ENCODE measurements around the gene WDR91.
"Not testable (repeated sequence)": the region's sequence is repeated elsewhere in the genome, so short reads cannot be mapped to it uniquely, and the experiment has no call there.

WDR91 gene

DNA sequence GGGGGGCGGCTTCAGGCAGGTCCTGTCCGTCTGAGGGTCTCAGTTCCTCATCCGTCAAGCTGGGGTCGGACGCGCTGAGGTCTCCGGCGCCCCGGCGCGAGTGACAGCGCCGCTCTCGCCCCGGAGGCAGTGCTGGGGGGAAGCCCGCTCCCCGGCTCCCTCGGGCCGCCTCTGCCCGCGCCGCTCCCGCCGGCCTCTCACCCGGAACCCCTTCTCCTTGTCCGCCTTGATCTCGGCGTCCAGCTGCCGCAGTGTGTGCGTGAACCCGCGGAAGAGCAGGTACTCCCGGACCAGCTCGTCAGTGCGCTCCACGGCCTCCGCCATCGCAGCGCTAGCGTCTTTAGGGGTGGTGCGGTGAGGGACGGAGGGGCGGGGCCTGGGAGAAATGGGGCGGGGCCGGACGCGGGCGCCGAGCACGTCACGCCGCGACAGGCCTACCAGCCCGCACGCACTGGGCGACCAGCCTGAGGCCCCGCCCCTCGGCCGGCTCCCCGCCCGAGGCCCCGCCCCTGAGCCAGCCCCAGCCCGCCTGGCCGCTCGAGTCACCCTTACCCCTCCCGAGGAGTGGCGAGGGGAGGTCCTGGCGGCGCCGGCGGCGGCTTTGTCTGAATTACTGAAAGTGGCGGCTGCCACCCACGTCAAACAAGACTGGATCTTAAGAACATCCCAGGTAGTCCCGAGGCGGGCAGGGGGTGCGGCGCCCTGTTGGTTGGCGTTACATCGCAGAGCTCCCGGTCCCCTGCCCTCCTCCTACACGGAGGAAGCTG lies at the start of gene WDR91:
TSS of gene WDR91 (minus strand) at position 348 of the 767 bp plus-strand sequence. CDS start at position 324, 24 bp downstream.
- DNase-seq (ENCODE audit: low spot score) = peak; percentile 95

DNA sequence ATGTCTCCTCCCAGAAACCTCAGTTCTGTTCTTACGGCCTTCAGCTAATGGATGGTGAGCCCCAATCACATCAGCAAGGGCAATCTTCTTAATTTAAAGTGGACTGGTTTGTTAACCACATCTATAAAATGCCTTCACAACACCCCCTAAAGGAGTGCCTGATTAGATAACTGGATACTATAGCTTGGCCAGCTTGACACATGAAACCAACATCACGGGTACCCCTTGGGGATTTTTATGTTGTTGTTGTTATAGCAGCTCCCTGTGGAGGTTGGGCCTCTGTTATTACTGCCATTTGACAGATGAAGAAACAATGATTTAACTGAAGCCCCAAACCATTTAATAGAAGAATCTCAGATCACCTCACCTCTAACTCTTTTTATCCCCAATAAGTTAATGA lies 49.1 kb upstream of the WDR91 start:
- DNase-seq (ENCODE audit: low spot score) = no peak

DNA sequence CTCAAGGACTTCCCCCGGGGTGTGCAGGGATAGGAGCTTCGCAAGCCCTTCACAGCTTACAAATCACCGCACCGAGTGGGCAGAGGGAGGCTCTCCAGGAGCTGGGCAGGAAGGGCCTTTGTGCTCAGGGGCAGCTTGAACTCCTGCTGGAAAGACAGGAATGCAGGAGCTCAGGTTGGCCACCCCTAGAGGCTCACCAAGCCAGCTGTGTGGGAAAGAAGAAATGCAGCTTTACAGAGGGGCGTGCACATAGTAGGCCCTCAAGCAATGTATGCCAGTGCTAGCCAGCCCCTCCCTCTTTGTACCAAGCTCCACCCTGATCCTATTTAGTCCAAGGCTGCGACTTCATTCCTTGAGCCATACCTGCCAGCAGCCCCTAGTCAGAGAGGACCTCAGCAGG lies 48.4 kb upstream of the WDR91 start:
- no peak for DNase-seq (ENCODE audit: low spot score)

DNA sequence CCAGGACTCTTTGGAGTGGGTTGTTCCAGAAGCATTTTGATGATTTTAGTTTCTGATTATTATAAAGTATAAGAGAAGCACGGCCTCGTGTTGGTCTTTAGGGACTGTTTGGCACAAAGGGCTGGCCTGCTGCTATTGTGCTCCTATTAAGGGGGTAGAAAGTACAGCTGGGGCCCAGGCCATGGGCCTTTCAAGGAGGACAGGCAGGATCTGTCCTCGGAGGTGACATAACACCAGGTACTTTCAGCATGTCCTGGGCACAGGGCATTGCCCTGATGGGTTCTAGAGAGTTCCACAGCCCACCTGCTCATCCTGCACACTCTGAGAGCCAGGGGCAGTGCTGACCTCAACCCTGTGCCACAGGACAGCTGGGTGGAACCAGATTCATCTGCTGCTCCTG lies 47.3 kb upstream of the WDR91 start:
- DNase-seq (ENCODE audit: low spot score) = no peak

DNA sequence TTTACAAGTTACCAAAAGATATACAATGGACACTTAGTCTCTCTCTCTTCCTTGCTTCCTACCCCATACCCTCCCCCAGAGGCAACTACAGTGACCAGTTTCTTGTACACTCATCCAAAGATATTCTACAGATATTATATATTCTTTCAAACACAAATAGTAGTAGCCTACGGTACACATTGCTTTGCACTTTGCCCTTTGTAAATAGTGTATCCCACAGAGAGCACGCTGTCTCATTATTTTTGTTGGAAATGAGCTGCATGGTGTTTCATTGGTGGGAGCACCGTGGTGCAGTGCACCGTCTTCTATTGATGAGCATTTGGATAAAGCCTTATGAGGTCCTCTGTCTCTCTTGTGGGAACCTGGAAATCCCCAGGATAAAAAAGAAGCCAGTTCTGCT lies 46.5 kb upstream of the WDR91 start:
- DNase-seq (ENCODE audit: low spot score) = no peak

DNA sequence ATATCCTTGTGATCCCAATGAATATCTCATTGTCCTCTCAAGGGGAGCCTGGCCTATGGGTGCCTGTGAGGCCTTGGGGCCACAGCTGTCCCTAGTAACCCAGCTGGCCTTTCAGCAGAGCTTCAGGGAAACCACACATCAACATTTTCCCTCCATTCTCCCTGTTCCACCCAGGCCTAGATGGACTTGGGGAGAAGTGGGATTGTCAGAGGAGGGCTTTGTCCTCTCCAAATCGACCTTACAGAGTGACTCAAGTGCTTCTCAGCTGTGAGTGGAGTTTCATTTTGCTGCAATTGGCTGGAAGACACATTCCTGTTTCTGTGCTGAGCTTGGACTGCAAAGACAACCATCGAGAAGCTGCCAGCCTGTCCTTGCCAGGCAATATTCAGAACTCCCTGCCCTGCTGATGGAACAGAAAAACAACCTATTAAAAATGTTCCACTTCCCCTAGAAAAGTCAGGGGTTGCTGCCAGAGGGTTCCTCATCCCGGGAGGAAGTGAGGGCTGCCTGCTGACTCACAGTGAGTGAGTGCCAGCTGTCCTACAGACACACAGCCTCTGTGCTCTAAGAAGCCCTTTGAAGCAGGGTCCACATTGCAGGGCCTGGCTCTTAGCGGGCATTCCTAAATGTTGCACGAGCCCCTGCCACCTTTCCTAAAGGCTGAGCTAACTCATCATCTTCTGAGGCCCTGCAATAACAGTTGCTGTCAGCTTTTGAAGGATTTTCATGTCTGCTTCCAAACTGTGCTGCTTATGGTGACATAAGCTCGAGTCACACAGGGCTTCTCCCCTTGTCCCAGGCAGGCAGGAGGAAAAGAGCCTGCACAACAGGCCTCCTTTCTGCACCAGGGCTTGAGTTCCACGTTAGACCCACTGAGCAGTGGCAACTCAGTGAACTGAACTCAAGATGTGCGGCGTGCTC lies 42.8 kb upstream of the WDR91 start:
- DNase-seq (ENCODE audit: low spot score) = peak; percentile 71

DNA sequence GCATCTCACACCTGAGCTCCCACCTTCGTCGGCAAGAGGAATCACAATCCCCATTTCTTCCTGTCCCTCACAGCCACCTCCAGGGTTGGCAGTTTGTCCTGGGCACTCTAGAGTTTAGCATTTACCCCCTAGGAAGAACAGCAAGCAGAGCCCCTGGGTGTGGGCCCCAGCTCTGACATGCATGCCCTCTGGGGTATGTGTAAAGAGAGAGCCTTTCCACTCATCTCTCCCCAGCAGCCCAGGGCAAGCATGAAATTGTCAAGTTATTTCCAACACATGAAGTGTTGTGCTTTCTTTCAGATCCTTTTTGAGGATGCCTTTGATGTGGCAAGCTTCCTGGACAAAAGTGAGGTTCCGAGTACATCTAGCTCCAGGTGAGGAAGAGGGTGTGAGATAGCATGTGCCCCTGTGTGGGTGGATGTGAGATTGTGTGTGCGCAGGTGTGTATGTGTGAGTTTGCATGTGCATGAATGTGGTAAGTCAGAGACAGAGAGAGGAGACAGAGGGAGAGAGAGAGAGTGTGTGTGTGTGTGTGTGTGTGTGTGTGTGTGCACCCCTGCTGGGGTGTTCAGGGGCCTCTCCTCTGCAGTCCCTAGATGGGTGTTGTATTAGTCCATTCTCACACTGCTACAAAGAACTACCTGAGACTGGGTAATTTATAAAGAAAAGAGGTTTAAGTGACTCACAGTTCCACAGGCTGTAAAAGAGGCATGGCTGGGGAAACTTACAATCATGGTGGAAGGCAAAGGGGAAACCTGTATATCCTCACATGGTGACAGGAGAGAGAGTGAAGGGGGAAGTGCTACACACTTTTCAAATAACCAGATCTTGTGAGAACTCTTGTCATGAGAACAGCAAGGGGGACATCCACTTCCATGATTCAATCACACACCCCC lies 40.4 kb upstream of the WDR91 start:
- DNase-seq (ENCODE audit: low spot score) = no peak

DNA sequence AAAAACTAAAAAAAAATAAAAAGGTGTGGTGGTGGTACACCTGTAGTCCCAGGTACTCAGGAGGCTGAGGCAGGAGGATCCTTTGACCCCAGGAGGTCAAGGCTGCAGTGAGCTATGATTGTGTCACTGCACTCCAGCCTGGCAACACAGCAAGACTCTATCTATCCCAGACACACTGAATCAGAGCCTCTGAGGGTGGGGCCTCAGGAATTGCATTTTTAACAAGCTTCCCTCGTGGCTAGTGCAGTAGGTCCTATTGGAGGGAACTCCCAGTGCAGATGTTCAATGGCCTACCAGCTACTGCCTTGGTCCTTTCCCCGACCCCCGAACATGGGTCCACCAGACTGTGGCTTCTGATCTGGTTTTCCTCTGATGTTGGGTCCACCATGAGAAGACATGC lies 37.2 kb upstream of the WDR91 start:
- no peak for DNase-seq (ENCODE audit: low spot score)

DNA sequence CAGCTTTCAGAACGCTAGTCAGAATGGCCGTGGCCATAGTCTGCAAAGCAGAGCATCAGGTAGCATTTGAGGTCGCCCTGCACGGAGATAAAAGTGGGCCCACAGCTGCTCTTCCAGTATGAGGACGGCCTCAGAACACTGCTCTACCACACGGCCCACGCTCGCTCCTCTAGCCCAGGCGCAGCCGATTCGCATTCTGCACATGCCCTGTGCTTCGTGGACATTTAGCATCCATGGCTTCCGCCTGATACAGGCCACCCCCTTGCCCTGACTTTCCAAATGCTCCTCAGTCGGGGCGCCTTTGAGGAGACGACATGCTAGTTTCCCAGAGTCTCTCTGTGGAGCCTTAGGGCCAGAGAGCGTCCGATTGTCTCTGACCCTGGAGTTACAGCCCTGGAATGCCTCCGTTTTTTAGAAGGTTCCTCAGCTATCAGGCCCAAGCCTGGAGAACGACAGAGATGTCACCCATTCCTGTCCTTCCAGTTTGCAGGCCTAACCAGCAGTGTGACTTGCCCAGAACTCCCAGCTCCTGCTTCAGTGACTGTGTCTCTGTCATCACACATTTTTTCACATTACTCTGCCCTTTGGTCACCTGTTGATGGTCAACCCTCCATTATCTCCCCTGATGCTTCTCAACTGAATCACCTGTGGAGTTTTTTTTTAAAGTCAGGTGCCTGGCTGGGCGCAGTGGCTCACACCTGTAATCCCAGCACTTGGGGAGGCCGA lies 36.6 kb upstream of the WDR91 start:
- no peak for DNase-seq (ENCODE audit: low spot score)

DNA sequence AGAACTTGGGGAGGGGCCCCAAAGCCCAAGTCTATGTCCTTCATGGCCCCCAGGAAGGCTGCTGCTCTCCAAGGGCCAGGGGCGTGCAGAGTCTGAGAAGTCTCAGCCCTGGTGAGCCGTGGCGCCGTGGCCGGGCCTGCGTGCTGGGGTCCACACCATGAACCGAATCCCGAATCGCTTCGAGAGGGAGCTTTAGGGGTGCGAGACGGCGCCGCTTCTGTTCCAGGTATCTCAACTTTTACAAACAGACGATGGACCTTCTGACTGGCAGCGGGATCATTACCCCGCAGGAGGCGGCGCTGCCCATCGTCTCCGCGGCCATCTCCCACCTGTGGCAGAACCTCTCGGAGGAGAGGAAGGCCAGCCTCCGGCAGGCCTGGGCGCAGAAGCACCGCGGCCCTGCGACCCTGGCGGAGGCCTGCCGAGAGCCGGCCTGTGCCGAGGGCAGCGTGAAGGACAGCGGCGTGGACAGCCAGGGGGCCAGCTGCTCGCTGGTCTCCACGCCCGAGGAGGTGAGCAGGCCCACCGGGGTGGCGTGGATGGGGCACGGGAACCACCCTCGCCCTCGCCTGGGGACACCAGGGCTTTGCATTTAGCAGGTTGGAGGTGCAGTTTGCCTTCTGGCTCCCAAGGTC lies 35.0 kb upstream of the WDR91 start:
- DNase-seq (ENCODE audit: low spot score) = no peak

DNA sequence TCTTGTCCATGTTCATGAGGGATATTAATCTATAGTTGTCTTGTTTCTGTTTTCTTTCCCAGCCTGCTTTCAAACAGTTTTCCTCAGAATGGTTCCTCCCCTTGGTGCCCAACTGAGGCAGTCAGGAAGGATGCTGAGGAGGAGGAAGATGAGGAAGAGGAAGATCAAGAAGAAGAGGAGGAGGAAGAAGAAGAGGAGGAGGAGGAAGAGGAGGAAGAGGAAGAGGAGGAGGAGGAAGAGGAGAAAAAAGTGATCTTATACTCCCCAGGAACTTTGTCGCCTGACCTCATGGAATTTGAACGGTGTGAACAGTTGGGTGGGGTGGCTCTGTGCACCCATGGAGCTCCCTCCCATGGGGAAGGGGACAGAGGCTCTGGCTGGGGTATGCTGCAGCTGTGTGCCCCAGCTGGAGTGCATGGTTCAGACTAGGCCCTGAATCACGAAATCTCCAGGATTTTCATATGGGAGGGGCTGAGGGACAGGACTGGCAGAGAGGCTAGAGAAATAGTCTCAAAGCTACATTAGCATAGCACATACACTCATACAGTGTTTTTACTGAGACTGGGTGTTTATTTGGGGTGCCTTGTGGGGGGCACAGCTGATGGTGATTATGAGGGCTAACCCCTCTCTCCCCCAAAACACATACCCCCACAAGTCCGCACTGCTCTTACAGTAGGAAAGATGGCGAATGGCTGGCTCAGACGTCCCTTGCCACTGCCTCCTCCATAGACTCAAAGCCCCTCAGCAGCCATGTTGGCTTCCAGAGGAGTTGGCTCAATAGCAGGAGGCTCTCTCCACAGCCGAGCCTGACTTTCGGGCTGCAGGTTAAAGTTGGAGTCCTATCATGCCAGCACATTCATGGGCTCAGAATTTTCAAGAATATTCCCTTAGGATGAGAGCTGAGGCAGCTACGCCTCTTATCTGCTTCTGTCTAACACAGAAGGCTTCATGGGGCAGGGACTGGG lies 34.2 kb upstream of the WDR91 start:
- no peak for DNase-seq (ENCODE audit: low spot score)

DNA sequence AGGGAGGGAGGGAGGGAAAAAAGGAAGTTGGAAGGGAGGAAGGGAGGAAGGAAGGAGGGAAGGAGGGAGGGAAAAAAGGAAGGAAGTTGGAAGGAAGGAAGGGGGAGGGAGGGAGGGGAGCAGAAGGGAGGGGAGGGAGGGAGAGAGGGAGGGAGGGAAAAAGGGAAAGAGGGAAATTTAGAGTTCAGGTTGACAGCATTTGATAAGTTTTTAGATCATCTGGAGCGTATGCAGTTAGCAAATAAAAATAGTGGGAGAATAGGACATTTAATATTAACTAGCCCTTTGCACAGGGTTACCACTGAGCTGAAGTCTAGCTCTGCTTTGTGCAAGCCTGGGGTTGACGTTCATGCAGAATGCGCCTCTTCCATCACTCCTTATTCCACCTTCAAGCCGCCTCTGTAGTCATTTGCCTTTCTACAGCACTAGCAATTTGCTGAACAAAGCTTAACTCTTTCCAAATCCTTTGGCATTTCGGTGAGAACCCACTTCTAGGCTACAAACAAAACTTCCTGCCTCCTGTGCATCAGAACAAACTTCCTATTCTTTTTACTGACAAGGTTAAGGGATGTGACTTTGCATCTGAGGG lies 30.9 kb upstream of the WDR91 start:
- no peak for DNase-seq (ENCODE audit: low spot score)

DNA sequence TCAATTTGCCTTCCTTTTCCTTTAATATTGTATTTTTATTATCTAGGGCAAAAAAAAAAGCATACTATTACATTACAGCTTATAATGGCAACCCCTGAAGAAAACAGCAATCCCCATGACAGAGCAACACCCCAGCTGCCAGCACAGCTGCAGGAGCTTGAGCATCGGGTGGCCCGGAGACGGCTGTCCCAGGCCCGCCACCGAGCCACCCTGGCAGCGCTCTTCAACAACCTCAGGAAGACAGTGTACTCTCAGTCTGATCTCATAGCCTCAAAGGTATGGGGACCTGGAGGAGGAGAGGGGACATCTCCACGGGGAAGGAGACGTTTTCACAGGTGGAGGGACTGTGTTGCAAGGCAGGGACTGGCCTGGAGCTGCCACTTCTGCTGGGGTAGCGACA lies 29.1 kb upstream of the WDR91 start:
- no peak for DNase-seq (ENCODE audit: low spot score)

DNA sequence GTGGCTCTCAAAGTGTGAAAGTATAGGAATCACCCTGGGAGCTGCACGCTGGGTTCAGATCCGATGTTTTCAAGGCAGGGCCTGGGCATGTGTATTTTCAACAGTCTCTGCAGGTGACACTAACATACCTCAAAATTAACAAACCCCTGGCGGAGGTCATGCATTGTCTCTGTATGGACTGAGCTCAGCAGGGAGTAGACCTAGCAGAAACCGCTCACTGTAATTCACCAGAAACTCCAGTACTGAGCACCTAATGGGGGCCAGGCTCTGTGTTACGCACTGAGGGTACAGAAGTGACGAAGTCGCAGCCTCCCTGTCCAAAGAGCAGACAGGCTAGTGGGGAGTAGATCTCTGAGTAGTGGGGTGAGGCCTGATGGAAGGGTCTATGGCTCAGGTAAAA lies 27.9 kb upstream of the WDR91 start:
- DNase-seq (ENCODE audit: low spot score) = no peak

DNA sequence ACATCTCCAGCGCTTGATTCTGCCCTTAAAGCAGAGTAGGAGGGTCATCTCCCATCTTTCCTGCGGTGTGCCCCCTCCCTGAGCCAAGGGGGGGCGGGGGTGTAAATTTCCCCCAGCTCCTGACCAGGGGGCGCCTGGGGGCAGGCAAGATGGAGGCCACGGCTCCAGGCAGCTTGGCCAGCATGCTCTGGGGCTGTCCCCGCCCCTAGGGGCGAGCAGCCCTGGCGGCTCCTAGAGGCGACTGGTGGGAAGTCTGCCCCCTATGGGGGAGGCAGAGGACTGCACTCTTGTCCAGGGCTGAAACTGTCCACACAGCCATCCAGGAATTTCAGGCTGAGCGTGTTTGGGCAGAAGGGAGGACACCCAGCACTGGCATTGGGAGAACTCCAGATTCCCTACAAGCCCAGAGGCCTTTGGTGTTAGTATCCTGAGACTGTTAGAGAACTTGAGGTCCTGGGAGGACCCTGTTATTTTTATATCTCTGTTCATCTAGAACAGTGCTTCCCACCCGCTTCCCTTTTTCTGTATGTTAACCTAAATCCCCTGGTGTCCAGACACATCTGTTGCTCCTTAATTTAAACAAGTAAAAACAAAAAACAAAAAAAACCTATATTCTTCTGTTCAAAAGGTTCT lies 26.9 kb upstream of the WDR91 start:
- DNase-seq (ENCODE audit: low spot score) = no peak

DNA sequence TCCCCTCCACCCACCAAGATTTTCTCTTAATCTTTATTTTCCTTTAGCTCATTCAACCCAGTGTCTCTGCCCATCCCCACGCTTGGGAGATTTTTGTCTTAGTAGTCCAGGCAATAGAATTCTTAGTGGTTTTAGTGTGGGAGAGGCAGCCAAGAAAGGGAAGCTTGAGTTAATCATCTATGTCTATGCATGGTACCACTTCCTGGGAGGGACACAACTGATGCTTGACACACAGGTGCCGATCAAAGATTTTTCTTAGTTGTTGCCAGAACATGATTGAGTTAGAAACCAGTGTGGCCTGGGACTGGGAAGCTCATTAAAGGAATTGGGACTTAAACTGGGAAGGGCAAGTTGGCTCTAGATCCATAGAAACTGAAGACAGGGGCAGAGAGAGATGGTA lies 25.4 kb upstream of the WDR91 start:
- no peak for DNase-seq (ENCODE audit: low spot score)

DNA sequence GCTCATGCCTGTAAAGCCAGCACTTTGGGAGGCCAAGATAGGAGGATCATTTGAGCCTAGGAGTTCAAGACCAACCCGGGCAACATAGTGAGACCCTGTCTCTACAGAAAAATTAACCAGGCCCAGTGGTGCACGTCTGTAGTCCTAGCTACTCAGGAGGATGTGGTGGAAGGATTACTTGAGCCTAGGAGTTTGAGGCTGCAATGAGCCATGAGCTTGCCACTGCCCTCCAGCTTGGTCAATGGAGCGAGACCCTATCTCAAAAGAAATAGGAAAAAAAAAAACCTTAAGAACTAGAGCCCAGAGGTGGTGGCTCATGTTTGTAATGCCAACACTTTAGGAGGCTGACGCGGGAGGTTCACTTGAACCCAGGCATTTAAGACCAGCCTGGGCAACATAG lies 24.5 kb upstream of the WDR91 start:
- DNase-seq (ENCODE audit: low spot score) = no peak

DNA sequence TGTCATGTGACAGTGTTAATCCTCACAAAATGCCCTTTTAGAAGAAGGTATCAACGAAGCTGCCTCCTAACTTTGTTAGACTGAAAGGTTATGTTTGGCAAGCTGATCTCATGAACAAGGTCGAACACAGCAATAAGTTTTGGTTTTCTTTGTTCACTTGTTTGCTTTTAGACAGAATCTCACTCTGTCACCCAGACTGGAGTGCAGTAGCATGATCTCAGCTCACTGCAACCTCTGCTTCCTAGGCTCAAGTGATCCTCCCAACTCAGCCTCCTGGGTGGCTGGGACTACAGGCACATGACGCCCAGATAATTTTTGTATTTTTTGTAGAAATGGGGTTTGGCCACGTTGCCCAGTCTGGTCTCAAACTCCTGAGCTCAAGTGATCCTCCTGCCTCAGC lies 23.4 kb upstream of the WDR91 start:
- DNase-seq (ENCODE audit: low spot score) = no peak

DNA sequence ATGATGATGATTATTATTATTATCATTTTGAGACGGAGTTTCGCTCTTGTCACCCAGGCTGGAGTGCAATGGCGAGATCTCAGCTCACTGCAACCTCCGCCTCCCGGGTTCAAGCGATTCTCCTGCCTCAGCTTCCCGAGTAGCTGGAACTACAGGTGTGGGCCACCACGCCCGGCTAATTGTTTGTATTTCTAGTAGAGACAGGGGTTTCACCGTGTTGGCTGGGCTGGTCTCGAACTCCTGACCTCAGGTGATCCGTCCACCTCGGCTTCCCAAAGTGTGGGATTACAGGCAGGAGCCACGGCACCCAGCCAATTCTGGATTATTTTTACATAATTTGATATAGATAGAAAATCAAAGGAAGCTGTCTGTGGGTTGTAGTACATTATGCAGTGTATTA lies 22.8 kb upstream of the WDR91 start:
- DNase-seq (ENCODE audit: low spot score) = not testable (repeated sequence)

Data from cerebellar cortex (tissue), 1 donor.